Endothelial cell of umbilical vein (primary cell): ENCODE measurements around the gene EPHX1. TPM values are rescaled to one million over a fixed set of nuclear protein-coding genes. Genes with fewer than 3 reads are reported as not detected.
"Not testable (repeated sequence)": the region's sequence is repeated elsewhere in the genome, so short reads cannot be mapped to it uniquely, and the experiment has no call there.

Experiments
- BruUV-seq: library from RNA; stranded (reverse); fragments of 400-500 nt; replicated peaks from 2 replicates; lab custom pipeline; 2021; lab: Mats Ljungman, UMichigan
- CTCF ChIA-PET: fragments of 300-600, 350-600 bp; sonication (Branson Sonifier 250); formaldehyde crosslinking; loops from one replicate; lab custom pipeline; 2021; ENCODE audit warnings: antibody characterized with exemption, inconsistent platforms; lab: Charles Lee
- POLR2A ChIA-PET: fragments of 300-600, 350-600 bp; sonication (Branson Sonifier 250); formaldehyde crosslinking; loops from one replicate; lab custom pipeline; 2021; ENCODE audit warnings: antibody characterized with exemption, inconsistent platforms; lab: Charles Lee
- DNase-seq: peaks from one replicate; pipeline ENCODE4 v3.0.0-alpha.2; 2011; ENCODE audit warnings: low read depth, low spot score
- FAIRE-seq: peaks from 2 replicates; lab custom pipeline; 2011; peaks lifted over from hg19 to GRCh38; lab: Jason Lieb, UNC
- H2AFZ ChIP-seq: 2 replicates; pipeline ENCODE4 v1.6.0; 2012; ENCODE audit warnings: low read depth, low read length, control low read depth, inconsistent platforms
- H3K27ac ChIP-seq: 2 replicates; pipeline ENCODE4 v1.5.1; 2011; ENCODE audit warnings: low read depth, mild to moderate bottlenecking, control low read depth, low read length, moderate library complexity; ENCODE audit not compliant: insufficient read depth
- H3K27me3 ChIP-seq, 2 experiments: 2 replicates each; pipeline versions ENCODE4 v1.6.0 to v1.6.1; 2011; ENCODE audit warnings: low read length in 2 of 2, mixed read lengths in 1 of 2; ENCODE audit not compliant: control insufficient read depth in 2 of 2, insufficient read depth in 2 of 2
- H3K36me3 ChIP-seq, 2 experiments: 2 replicates in 1 of 2; 3 replicates in 1 of 2; pipeline ENCODE4 v1.5.1; 2011; ENCODE audit warnings: low read length in 2 of 2, mild to moderate bottlenecking in 1 of 2, moderate library complexity in 1 of 2; ENCODE audit not compliant: control insufficient read depth in 2 of 2, insufficient read depth in 2 of 2; ENCODE audit errors: extremely low read depth in 1 of 2
- H3K4me1 ChIP-seq: 3 replicates; pipeline ENCODE4 v1.5.1; 2011; ENCODE audit warnings: mild to moderate bottlenecking, low read length; ENCODE audit not compliant: control insufficient read depth, insufficient read depth; ENCODE audit errors: extremely low read depth
- H3K4me2 ChIP-seq: 2 replicates; pipeline ENCODE4 v1.6.1; 2011; ENCODE audit warnings: low read length, control low read depth, mixed read lengths; ENCODE audit not compliant: insufficient read depth
- H3K4me3 ChIP-seq, 3 experiments: fragments of 200-600 bp in 1 of 3; sonication (generic), shearing (Covaris generic) in 1 of 3; replicated peaks in 1 of 3; 2 replicates each; pipeline ENCODE4 v1.5.1; 2011 to 2016; ENCODE audit warnings: control low read depth in 3 of 3, low read length in 3 of 3, mild to moderate bottlenecking in 2 of 3, inconsistent platforms in 1 of 3, low read depth in 1 of 3, moderate library complexity in 1 of 3; ENCODE audit not compliant: insufficient read depth in 1 of 3
- H3K79me2 ChIP-seq: 2 replicates; pipeline ENCODE4 v1.6.0; 2012; ENCODE audit warnings: low read length, inconsistent platforms; ENCODE audit not compliant: control insufficient read depth, insufficient read depth
- H3K9ac ChIP-seq: replicated peaks from 2 replicates; pipeline ENCODE3; 2011; ENCODE audit warnings: low read length, control low read depth; ENCODE audit not compliant: insufficient read depth; ENCODE audit errors: extremely low read depth
- H3K9me1 ChIP-seq: replicated peaks from 3 replicates; pipeline ENCODE4 v1.6.0; 2011; ENCODE audit warnings: mild to moderate bottlenecking, low read length; ENCODE audit not compliant: control insufficient read depth, insufficient read depth; ENCODE audit errors: extremely low read depth
- H3K9me3 ChIP-seq: replicated peaks from 2 replicates; pipeline ENCODE4 v1.5.1; 2012; ENCODE audit warnings: low read length, inconsistent platforms; ENCODE audit not compliant: control insufficient read depth, insufficient read depth
- H4K20me1 ChIP-seq: replicated peaks from 2 replicates; pipeline ENCODE3; 2011; ENCODE audit warnings: mild to moderate bottlenecking, low read length; ENCODE audit not compliant: control insufficient read depth, insufficient read depth; ENCODE audit errors: extremely low read depth
- EZH2 ChIP-seq: IDR thresholded peaks from 2 replicates; pipeline ENCODE4 v1.6.1; 2012; ENCODE audit warnings: borderline replicate concordance, low read depth, mild to moderate bottlenecking, moderate library complexity, low read length, inconsistent platforms; ENCODE audit not compliant: severe bottlenecking
- FOS ChIP-seq: IDR thresholded peaks from 2 replicates; pipeline ENCODE4 v1.6.1; 2011; ENCODE audit warnings: mild to moderate bottlenecking, low read length, moderate library complexity, borderline replicate concordance; ENCODE audit not compliant: insufficient read depth
- GATA2 ChIP-seq: IDR thresholded peaks from 2 replicates; pipeline ENCODE4 v1.7.0; 2011; ENCODE audit warnings: low read depth, mild to moderate bottlenecking, moderate library complexity, mixed read lengths, low read length; ENCODE audit not compliant: insufficient read length, insufficient read depth
- JUN ChIP-seq: IDR thresholded peaks from 2 replicates; pipeline ENCODE4 v1.6.1; 2011; ENCODE audit warnings: borderline replicate concordance, low read depth; ENCODE audit not compliant: insufficient read length, insufficient read depth
- MAX ChIP-seq: IDR thresholded peaks from 2 replicates; pipeline ENCODE4 v1.6.1; 2011; ENCODE audit not compliant: insufficient read depth, insufficient read length
- MYC ChIP-seq: IDR thresholded peaks from one replicate; pipeline ENCODE4 v1.6.1; 2011; ENCODE audit warnings: mild to moderate bottlenecking, low read depth, low read length
- POLR2A ChIP-seq: IDR thresholded peaks from 2 replicates; pipeline ENCODE4 v1.6.1; 2012; ENCODE audit warnings: low read depth, mild to moderate bottlenecking, control low read depth, low read length
- POLR2AphosphoS5 ChIP-seq: IDR thresholded peaks from 2 replicates; pipeline ENCODE4 v1.6.1; 2012; ENCODE audit warnings: low read depth, mild to moderate bottlenecking, control low read depth, low read length, moderate library complexity; ENCODE audit not compliant: insufficient read depth
- dilution Hi-C: fragments of 300-500 bp; cut with MboI; formaldehyde crosslinking; loops from one replicate; pipeline ENCODE4 v1.15.0; 2019; ENCODE audit warnings: low sequenced_read_pairs; ENCODE audit not compliant: extremely low pct_ligation_motif_present
- intact Hi-C: fragments of 100-400 bp; cut with micrococcal nuclease; formaldehyde crosslinking; loops from one replicate; pipeline ENCODE4 v1.10.0; 2022
- polyA plus RNA-seq, 4 experiments: library from polyadenylated mRNA; depleted of rRNA in 3 of 4; stranded (reverse) in 3 of 4; unstranded in 1 of 4; fragments of >200 nt; gene quantifications; 2 replicates each; pipeline versions ENCODE4 v1.2.1 to v1.2.3, GENCODE V29; 2011 to 2012; ENCODE audit warnings: missing spikeins in 1 of 4
- total RNA-seq: library from RNA; stranded (reverse); gene quantifications from 2 replicates; pipeline ENCODE4 v1.2.3, GENCODE V29; 2021
- TF ChIP-seq, protein P1 (sequence below), 2 donors: IDR thresholded peaks; 1 replicate in 1 of 2; 2 replicates in 1 of 2; pipeline ENCODE4 v1.5.1; 2011; ENCODE audit warnings: low read length in 2 of 2, mild to moderate bottlenecking in 2 of 2, moderate library complexity in 2 of 2, control low read depth in 1 of 2, inconsistent platforms in 1 of 2, low read depth in 1 of 2; ENCODE audit not compliant: insufficient read depth in 1 of 2; ENCODE audit errors: extremely low read depth in 1 of 2

Gene EPHX1
- total and polyA plus RNA-seq, 2 donors (not counting 3 experiments of a cell fraction or from before 2014, with no cell fraction given) = 23.7 to 25.2 TPM

GRCh38 chr1:225887030-225887314, 77.0 kb downstream of the EPHX1 start:
- H3K4me1 ChIP-seq = peaks cover 3% of the 10 kb centered on the region
- no peak overlapping the region for H3K9ac ChIP-seq
- no peaks in the 10 kb centered on the region for H3K36me3 ChIP-seq
- H4K20me1 ChIP-seq = no peaks in the 10 kb centered on the region
- FAIRE-seq (no peak), DNase-seq (no peak)
- ChIA-PET POLR2A (no interaction called here), CTCF (no interaction called here)
- BruUV-seq = no TSS peak
- H3K4me3 ChIP-seq = no peak overlapping the region
- no peak overlapping the region for H3K4me2 ChIP-seq
- no peak overlapping the region for H2AFZ ChIP-seq
- intact Hi-C loops = no loop called here
- no peak overlapping the region for H3K27ac ChIP-seq
- TF ChIP-seq POLR2A = no peak
- TF ChIP-seq MAX = no peak
- TF ChIP-seq FOS = no peak
- TF ChIP-seq JUN = no peak
- TF ChIP-seq, protein P1, sequence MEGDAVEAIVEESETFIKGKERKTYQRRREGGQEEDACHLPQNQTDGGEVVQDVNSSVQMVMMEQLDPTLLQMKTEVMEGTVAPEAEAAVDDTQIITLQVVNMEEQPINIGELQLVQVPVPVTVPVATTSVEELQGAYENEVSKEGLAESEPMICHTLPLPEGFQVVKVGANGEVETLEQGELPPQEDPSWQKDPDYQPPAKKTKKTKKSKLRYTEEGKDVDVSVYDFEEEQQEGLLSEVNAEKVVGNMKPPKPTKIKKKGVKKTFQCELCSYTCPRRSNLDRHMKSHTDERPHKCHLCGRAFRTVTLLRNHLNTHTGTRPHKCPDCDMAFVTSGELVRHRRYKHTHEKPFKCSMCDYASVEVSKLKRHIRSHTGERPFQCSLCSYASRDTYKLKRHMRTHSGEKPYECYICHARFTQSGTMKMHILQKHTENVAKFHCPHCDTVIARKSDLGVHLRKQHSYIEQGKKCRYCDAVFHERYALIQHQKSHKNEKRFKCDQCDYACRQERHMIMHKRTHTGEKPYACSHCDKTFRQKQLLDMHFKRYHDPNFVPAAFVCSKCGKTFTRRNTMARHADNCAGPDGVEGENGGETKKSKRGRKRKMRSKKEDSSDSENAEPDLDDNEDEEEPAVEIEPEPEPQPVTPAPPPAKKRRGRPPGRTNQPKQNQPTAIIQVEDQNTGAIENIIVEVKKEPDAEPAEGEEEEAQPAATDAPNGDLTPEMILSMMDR (IDR thresholded peaks at IDR 0.05; ENCODE audit: extremely low read depth in 1 of 2, insufficient read depth in 1 of 2, low read depth in 1 of 2, low read length in 2 of 2) = no peak
- TF ChIP-seq GATA2 = no peak
- TF ChIP-seq POLR2AphosphoS5 = no peak
- no peak for TF ChIP-seq MYC
- TF ChIP-seq EZH2 = no peak
- H3K9me3 ChIP-seq = no peaks in the 10 kb centered on the region
- no peaks in the 10 kb centered on the region for H3K9me1 ChIP-seq
- dilution Hi-C loops = no loop called here
- no peaks in the 10 kb centered on the region for H3K27me3 ChIP-seq
- H3K79me2 ChIP-seq = no peaks in the 10 kb centered on the region

- H3K36me3 ChIP-seq, DNase-seq, intact Hi-C loops, FAIRE-seq, H3K4me1 ChIP-seq, POLR2A ChIA-PET, CTCF ChIA-PET, H3K27me3 ChIP-seq, BruUV-seq, dilution Hi-C loops, H3K79me2 ChIP-seq, H3K9me1 ChIP-seq, H3K4me2 ChIP-seq, H3K4me3 ChIP-seq, H4K20me1 ChIP-seq, H2AFZ ChIP-seq, H3K9me3 ChIP-seq, H3K9ac ChIP-seq, H3K27ac ChIP-seq: not testable (repeated sequence)
These were observed 77.8 kb downstream of the EPHX1 start for GRCh38 chr1:225887554-225888288.
